GM18951 (cell line): ENCODE data around the gene ESM1.

Source experiments
- POLR2A ChIP-seq: IDR thresholded peaks from 4 replicates; pipeline ENCODE4 v1.6.1; 2011; ENCODE audit warnings: mild to moderate bottlenecking; ENCODE audit not compliant: insufficient read length, insufficient read depth; ENCODE audit errors: extremely low read depth
- in situ Hi-C: fragments of 300-500 bp; cut with MboI; formaldehyde crosslinking; loops from one replicate; pipeline ENCODE4 v1.12.0; 2022; ENCODE audit warnings: low sequenced_read_pairs, mixed read lengths, inconsistent platforms; ENCODE audit not compliant: unreplicated experiment

ESM1 gene

DNA sequence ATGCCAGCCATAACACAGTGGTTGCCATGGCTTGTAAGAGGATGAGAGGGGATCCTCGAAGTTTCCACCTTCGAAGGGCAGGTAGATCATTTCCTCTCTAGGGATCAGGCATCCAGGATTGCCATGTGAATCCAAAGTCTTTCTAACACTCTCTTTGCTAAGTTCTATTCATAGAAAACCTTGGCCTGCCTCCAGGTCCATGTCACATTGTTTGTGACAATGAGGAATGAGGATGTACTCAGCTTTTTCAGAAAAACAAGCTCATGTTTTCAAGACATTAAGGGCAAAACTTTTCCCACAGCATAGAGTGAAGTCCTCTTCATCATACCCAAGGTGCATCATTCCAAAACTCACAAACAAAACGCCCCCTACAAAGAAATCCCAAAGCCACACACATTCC is 19.6 kb downstream of the ESM1 start:
- TF ChIP-seq POLR2A: no peak

DNA sequence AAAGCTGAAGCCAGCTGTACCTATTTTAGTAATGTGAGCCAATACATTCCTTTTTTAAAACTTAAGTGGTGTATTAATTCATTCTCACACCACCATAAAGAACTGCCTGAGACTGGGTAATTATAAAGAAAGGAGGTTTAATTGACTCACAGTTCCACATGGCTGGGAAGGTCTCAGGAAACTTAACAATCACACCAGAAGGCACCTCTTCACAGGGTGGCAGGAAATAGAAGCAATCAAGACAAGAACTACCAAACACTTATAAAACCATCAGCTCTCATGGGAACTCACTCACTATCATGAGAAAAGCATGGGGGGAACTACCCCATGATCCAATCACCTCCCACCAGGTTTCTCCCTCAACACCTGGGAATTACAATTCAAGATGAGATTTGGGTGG is 21.0 kb downstream of the ESM1 start:
- in situ Hi-C loops: no loop called here
- no peak for TF ChIP-seq POLR2A

More for the DNA sequence above, 19.6 kb downstream of the ESM1 start:
- in situ Hi-C loops: no loop called here

DNA sequence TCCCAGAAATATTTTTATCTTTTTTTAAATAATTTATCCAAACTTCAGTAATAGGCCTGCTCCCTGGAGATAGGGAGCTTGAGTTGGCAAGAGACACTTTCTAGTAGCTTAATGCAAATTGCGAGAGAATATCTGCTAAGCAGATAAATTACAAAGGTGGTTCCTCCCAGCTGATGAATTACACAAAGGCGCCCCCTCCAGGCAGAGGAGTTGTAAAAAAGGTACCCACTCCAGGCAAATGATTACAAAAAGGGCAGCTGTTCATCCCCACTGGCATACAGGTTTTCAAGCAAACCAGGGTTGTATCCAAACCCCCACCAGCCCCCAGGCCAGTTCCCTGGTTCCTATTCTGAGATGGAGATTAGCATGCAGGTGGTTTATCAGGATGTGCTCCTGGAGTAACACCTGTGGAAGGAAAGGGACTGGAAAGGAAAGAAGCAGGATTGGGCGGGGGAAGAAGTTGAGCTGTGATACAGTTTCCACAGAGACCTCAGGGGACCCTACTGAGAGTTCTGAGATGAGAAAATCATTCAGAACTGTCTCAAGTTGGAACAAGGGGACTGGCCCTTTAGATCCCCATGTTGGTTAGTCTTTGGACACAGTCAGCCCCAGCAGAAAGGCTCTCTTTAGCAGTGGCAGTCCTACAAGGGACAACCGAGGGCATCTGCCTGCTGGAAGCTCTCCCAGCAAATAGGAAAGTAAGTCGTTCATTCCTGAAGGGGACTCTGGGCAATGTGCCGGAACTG is 25.5 kb downstream of the ESM1 start:
- no peak for TF ChIP-seq POLR2A
- in situ Hi-C loops: no loop called here

DNA sequence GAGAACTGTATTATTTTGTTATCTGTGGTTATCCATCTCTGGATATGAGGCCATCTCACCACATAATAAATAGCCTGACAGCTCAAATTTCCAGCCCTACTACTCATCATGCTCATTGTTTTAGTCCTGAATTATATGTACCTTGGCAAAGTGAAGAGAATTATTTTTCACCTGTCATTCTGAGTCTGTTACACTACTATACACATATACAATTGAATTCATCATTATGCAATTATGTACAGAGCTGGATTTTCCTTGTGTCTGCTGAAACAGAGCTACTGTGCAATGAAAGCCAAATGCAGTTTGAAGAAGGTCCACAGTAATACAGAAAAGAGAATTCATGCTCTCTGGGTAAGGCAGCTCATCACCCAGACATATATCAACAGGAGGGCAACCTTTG is 28.5 kb downstream of the ESM1 start:
- no peak for TF ChIP-seq POLR2A
- in situ Hi-C loops: no loop called here

DNA sequence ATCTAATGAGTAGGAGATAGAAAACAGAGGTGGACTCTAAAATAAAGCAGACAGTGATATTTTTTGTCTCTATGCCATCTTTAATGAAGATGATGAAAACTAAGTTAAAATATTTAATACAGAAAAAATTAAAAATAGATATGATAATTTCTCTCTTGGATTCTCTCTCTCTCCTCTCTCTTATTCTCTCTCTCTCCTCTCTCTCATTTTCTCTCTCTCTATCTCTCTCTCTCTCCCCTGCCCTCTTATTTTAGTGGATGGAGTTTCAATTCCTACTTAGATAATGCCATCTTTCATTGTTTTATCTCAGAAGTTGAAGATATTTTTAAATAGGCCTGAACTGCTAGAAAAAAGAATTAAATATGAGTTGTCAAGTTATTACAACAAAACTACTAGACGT is 38.2 kb downstream of the ESM1 start:
- no peak for TF ChIP-seq POLR2A
- in situ Hi-C loops: loop anchor here (25.0 kb wide), 1 partner anchor 190 kb away; no protein-coding TSS in a partner anchor

DNA sequence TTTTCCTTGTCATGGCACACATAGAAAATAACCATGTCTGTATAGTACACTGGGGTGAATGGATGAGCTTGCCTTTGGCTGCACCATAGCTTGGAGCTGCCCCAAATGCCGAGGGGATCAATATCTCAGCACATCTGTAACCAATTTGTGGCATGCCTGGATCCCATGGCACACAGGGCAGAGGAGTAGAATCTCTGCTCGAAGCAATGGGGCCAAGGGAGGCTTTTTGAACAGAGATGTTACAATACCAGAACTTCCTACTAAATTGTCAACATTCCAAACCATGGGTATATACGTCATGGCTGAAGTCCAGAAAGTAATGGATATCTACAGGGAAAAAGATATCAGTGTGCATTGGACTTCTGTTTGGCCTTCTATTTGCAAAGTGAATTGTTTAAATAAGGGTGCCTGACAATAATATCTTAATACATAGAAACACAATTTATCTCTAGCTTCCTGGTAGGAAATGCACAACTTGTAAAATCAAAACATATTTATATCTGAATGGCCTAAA is 39.0 kb downstream of the ESM1 start:
- in situ Hi-C loops: loop anchor here (25.0 kb wide), 1 partner anchor 191 kb away; no protein-coding TSS in a partner anchor
- no peak for TF ChIP-seq POLR2A

DNA sequence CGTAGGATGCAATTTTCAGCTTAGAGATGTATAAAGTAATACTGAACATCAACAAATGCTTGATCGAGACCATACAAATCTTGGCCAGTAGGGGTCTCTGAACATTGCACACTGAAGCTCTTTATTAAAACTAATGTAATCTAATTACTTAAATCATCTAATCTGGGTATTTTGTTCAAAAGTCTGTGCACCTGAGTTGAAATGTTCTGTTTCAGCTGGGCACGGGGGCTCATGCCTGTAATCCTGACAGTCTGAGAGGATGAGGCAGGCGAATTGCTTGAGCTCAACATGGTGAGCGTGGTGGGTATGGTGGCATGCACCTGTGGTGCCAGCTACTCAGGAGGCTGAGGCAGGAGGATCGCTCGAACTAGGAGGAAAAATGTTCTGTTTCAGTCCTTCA is 41.0 kb downstream of the ESM1 start:
- TF ChIP-seq POLR2A: no peak

DNA sequence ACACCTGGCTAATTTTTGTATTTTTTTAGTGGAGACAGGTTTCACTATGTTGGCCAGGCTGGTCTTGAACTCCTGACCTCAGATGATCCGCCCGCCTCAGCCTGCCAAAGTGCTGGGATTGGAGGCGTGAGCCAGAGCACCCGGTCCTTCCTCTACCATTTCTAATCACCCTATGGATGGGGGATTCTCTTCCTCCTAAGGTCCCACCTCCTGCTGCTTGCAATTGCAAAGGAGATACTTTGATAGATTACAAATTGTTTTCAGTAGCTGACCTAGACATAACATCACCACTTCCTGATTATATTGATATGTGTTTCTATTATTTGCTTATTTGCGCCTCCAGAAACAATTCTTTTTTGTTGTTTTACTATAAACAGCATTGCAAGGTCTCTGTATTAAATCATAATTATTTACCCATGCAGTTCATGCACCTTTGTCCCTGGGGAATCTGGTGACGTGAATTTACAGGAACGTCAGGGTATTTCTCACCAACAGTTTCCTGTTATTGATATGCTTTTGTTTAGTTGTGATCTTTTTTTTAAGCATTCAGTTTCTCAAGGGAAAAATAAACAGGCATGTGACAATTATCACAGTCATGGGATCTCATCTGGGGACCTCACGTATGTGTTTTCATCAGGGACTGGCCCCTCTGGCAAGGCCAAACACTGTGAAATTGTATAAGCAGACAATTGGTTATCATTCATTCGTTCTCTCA is 43.2 kb downstream of the ESM1 start:
- in situ Hi-C loops: loop anchor here (25.0 kb wide), 1 partner anchor 195 kb away; no protein-coding TSS in a partner anchor

More for the DNA sequence above, 41.0 kb downstream of the ESM1 start:
- in situ Hi-C loops: loop anchor here (25.0 kb wide), 1 partner anchor 193 kb away; no protein-coding TSS in a partner anchor

DNA sequence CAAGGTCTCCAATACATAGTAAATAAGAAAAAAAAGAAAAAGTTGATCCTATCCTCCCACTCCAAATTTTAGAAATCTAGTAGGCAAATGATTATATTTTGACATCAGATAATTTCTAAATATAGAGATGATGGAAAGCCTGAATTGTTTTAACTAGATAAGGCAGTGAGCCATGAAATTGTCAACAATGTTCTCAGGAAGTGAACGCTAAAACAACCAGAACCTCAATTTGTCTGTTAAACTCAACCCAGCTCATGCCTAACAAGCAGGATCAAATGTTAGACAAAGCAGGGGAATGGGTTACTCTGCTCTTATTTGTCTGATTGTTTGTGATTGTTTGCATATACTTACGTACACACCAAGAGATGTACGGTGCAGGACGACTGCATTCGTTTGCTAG is 49.2 kb downstream of the ESM1 start:
- TF ChIP-seq POLR2A: no peak
- in situ Hi-C loops: loop anchor here (25.0 kb wide), 1 partner anchor 201 kb away; no protein-coding TSS in a partner anchor

More for the DNA sequence above, 43.2 kb downstream of the ESM1 start:
- TF ChIP-seq POLR2A: no peak

DNA sequence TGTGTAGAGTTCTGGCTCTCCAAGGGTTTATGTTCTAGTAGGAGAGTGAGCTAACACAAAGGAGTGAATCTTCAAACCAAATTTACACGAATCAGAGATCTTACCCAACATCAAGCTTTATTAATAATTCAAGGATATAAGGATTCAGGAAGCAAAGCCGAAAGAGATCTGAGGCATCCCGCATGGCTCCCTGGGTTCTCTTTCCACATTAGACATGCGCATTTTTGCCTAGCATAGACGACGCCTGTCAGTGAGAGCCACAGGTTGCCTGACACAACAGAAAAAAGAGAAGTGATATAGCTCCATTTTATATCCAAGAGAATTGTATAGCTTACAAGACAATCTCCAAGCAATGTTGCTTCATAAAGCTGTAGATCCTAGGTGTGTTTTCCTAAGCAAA is 52.6 kb downstream of the ESM1 start:
- in situ Hi-C loops: loop anchor here (25.0 kb wide), 1 partner anchor 205 kb away; no protein-coding TSS in a partner anchor
- no peak for TF ChIP-seq POLR2A

DNA sequence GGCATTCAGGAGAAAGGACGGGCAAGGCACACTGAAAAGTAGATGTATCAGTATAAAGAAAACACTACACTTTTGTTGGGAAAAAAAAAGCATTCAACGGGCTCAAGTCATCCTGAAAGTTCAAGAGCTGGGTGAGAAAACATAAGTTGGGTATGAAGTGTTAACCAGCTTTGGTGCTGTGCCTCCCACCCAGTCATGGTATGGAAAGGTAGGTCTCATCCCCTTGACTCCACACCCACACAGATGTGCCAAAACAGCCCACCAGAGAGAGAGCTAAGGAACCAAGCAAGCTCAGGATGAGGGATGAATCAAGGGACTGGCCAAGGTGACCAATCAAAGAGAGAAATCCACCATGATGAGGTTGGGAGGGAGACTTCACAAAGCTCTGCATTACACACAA is 54.7 kb downstream of the ESM1 start:
- TF ChIP-seq POLR2A: no peak
- in situ Hi-C loops: loop anchor here (25.0 kb wide), 1 partner anchor 207 kb away; no protein-coding TSS in a partner anchor
